ENCODE measurements around the gene OS9.
"Not testable (repeated sequence)": the region's sequence is repeated elsewhere in the genome, so short reads cannot be mapped to it uniquely, and the experiment has no call there.

OS9 gene

GRCh38 chr12:57707250-57707649 is 13.3 kb downstream of the OS9 start:
- Histone ChIP-seq H3K27me3 (ENCODE audit: low read depth) (no peaks in the 10 kb centered on the region), H3K4me3 (no peak overlapping the region), H3K36me3 (replicated peaks) (no peaks in the 10 kb centered on the region; the same call in none of the 2 replicates), H3K4me1 (no peaks in the 10 kb centered on the region), H3K9me3 (no peaks in the 10 kb centered on the region; the same call in 1 of the 2 replicates)
- in situ Hi-C loops (cut with MboI; ENCODE audit: low sequenced_read_pairs): no loop called here
- no peak for DNase-seq (ENCODE audit: low spot score in 2 of 2)

DNA sequence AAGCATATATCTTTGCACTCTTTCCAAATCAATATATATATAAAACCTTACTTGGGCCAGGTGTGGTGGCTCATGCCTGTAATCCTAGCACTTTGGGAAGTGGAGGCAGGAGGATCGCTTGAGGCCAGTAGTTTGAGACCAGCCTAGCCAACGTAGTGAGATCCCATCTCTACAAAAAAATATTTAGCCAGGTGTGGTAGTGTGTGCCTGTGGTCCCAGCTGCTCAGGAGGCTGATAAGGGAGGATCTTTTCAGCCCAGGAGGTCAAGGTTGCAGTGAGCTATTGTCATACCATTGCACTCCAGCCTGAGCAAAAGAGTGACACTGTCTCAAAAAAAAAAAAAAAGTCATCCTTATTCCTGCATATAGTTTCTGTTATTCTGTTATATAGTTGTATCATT is 14.4 kb downstream of the OS9 start:
- no peak for DNase-seq (ENCODE audit: low spot score in 2 of 2)
- Histone ChIP-seq H3K27me3 (ENCODE audit: low read depth) (no peaks in the 10 kb centered on the region), H3K36me3 (replicated peaks) (no peaks in the 10 kb centered on the region; the same call in 1 of the 2 replicates), H3K4me3 (no peak overlapping the region), H3K4me1 (no peaks in the 10 kb centered on the region), H3K9me3 (no peaks in the 10 kb centered on the region; the same call in 1 of the 2 replicates)
- in situ Hi-C loops (cut with MboI; ENCODE audit: low sequenced_read_pairs): no loop called here

- in situ Hi-C loops (cut with MboI; ENCODE audit: low sequenced_read_pairs): no loop called here
- no peaks in the 10 kb centered on the region for H3K27me3 ChIP-seq (ENCODE audit: low read depth)
- peaks cover 5% of the 10 kb centered on the region for H3K36me3 ChIP-seq (replicated peaks)
- H3K9me3 ChIP-seq: no peaks in the 10 kb centered on the region
- no peak overlapping the region for H3K4me3 ChIP-seq
- DNase-seq (ENCODE audit: low spot score in 2 of 2): no peak
- H3K4me1 ChIP-seq: no peaks in the 10 kb centered on the region
Measured at GRCh38 chr12:57712701-57713100, 18.8 kb downstream of the OS9 start.

- in situ Hi-C loops (cut with MboI; ENCODE audit: low sequenced_read_pairs): no loop called here
- Histone ChIP-seq H3K36me3 (replicated peaks) (peaks cover 9% of the 10 kb centered on the region), H3K4me3 (no peak overlapping the region)
Measured at GRCh38 chr12:57713209-57713608, 19.3 kb downstream of the OS9 start.

GRCh38 chr12:57715036-57715748 is 21.3 kb downstream of the OS9 start:
- H3K27me3 ChIP-seq (ENCODE audit: low read depth); in situ Hi-C loops (cut with MboI; ENCODE audit: low sequenced_read_pairs); H3K9me3 ChIP-seq; DNase-seq (ENCODE audit: low spot score in 2 of 2); H3K4me1 ChIP-seq; H3K4me3 ChIP-seq: not testable (repeated sequence)
- peaks cover 18% of the 10 kb centered on the region for H3K36me3 ChIP-seq (replicated peaks)

More at GRCh38 chr12:57713209-57713608, 19.3 kb downstream of the OS9 start:
- DNase-seq (ENCODE audit: low spot score in 2 of 2): no peak
- H3K27me3 ChIP-seq (ENCODE audit: low read depth): no peaks in the 10 kb centered on the region
- H3K9me3 ChIP-seq: no peaks in the 10 kb centered on the region
- H3K4me1 ChIP-seq: no peaks in the 10 kb centered on the region

- Histone ChIP-seq H3K27me3 (ENCODE audit: low read depth) (no peaks in the 10 kb centered on the region), H3K4me3 (no peak overlapping the region), H3K36me3 (replicated peaks) (peaks cover 18% of the 10 kb centered on the region), H3K4me1 (no peaks in the 10 kb centered on the region), H3K9me3 (no peaks in the 10 kb centered on the region)
- no peak for DNase-seq (ENCODE audit: low spot score in 2 of 2)
- in situ Hi-C loops (cut with MboI; ENCODE audit: low sequenced_read_pairs): no loop called here
Measured at GRCh38 chr12:57715786-57716185, 21.9 kb downstream of the OS9 start.

- DNase-seq (ENCODE audit: low spot score in 2 of 2): no peak
- H3K27me3 ChIP-seq (ENCODE audit: low read depth): no peaks in the 10 kb centered on the region
- H3K36me3 ChIP-seq (replicated peaks): peaks cover 18% of the 10 kb centered on the region
- H3K4me3 ChIP-seq: no peak overlapping the region
- H3K9me3 ChIP-seq: no peaks in the 10 kb centered on the region
- in situ Hi-C loops (cut with MboI; ENCODE audit: low sequenced_read_pairs): no loop called here
- H3K4me1 ChIP-seq: no peaks in the 10 kb centered on the region
Measured at GRCh38 chr12:57716305-57716704, 22.4 kb downstream of the OS9 start.

GRCh38 chr12:57717131-57717530 is 23.2 kb downstream of the OS9 start:
- in situ Hi-C loops (cut with MboI; ENCODE audit: low sequenced_read_pairs): no loop called here
- no peaks in the 10 kb centered on the region for H3K27me3 ChIP-seq (ENCODE audit: low read depth)
- H3K4me3 ChIP-seq: no peak overlapping the region
- H3K4me1 ChIP-seq: no peaks in the 10 kb centered on the region
- peaks cover 18% of the 10 kb centered on the region for H3K36me3 ChIP-seq (replicated peaks)
- no peaks in the 10 kb centered on the region for H3K9me3 ChIP-seq
- no peak for DNase-seq (ENCODE audit: low spot score in 2 of 2)

GRCh38 chr12:57717846-57718640 is 24.1 kb downstream of the OS9 start:
- Histone ChIP-seq H3K4me3 (no peak overlapping the region), H3K36me3 (replicated peaks) (peaks cover 18% of the 10 kb centered on the region), H3K27me3 (ENCODE audit: low read depth) (no peaks in the 10 kb centered on the region), H3K4me1 (no peaks in the 10 kb centered on the region), H3K9me3 (no peaks in the 10 kb centered on the region)
- in situ Hi-C loops (cut with MboI; ENCODE audit: low sequenced_read_pairs): no loop called here
- no peak for DNase-seq (ENCODE audit: low spot score in 2 of 2)

GRCh38 chr12:57718641-57719528 is 25.0 kb downstream of the OS9 start:
- Histone ChIP-seq H3K9me3 (no peaks in the 10 kb centered on the region), H3K27me3 (ENCODE audit: low read depth) (no peaks in the 10 kb centered on the region), H3K4me3 (no peak overlapping the region), H3K36me3 (replicated peaks) (peaks cover 18% of the 10 kb centered on the region), H3K4me1 (no peaks in the 10 kb centered on the region)
- DNase-seq (ENCODE audit: low spot score in 2 of 2): no peak
- in situ Hi-C loops (cut with MboI; ENCODE audit: low sequenced_read_pairs): no loop called here

- peaks cover 18% of the 10 kb centered on the region for H3K36me3 ChIP-seq (replicated peaks)
- no peak for DNase-seq (ENCODE audit: low spot score in 2 of 2)
- in situ Hi-C loops (cut with MboI; ENCODE audit: low sequenced_read_pairs): no loop called here
Measured at GRCh38 chr12:57719777-57720605, 26.1 kb downstream of the OS9 start.

DNA sequence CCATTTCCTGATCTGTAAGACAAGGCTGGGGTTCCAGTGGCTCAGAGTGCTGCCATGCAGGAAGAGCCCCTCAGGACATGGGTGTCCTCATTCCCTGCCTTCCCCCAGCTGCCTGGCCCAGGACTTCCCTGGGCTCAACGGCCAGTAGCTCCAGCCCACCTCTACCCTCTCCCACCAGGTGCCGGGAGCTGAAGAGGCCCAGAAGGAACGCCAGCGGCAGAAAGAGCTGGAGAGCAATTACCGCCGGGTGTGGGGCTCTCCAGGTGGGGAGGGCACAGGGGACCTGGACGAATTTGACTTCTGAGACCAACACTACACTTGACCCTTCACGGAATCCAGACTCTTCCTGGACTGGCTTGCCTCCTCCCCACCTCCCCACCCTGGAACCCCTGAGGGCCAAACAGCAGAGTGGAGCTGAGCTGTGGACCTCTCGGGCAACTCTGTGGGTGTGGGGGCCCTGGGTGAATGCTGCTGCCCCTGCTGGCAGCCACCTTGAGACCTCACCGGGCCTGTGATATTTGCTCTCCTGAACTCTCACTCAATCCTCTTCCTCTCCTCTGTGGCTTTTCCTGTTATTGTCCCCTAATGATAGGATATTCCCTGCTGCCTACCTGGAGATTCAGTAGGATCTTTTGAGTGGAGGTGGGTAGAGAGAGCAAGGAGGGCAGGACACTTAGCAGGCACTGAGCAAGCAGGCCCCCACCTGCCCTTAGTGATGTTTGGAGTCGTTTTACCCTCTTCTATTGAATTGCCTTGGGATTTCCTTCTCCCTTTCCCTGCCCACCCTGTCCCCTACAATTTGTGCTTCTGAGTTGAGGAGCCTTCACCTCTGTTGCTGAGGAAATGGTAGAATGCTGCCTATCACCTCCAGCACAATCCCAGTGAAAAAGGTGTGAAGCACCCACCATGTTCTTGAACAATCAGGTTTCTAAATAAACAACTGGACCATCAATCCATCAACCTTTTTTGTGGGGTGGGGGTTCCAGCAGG is 27.0 kb downstream of the OS9 start:
- Histone ChIP-seq H3K27me3 (ENCODE audit: low read depth) (no peaks in the 10 kb centered on the region), H3K9me3 (no peaks in the 10 kb centered on the region), H3K36me3 (replicated peaks) (peaks cover 18% of the 10 kb centered on the region), H3K4me3 (no peak overlapping the region), H3K4me1 (no peaks in the 10 kb centered on the region)
- in situ Hi-C loops (cut with MboI; ENCODE audit: low sequenced_read_pairs): no loop called here
- DNase-seq (ENCODE audit: low spot score in 2 of 2): no peak

More at GRCh38 chr12:57719777-57720605, 26.1 kb downstream of the OS9 start:
- no peaks in the 10 kb centered on the region for H3K4me1 ChIP-seq
- H3K4me3 ChIP-seq: no peak overlapping the region
- no peaks in the 10 kb centered on the region for H3K27me3 ChIP-seq (ENCODE audit: low read depth)
- no peaks in the 10 kb centered on the region for H3K9me3 ChIP-seq
